Putamen (tissue), 1 donor: ENCODE measurements around the gene STAC.

ENCODE experiments used
- DNase-seq: peaks from one replicate; pipeline ENCODE4 v3.0.0-alpha.2; 2016; ENCODE audit warnings: low spot score

The STAC gene

GRCh38 chr3:36380221-36381031, at the start of gene STAC:
Gene STAC (plus strand): TSS chr3:36380504. CDS start chr3:36380644, 140 bp downstream.
- no peak for DNase-seq

GRCh38 chr3:36332139-36332538, 48.2 kb upstream of the STAC start:
- no peak for DNase-seq

GRCh38 chr3:36362216-36362615, 18.1 kb upstream of the STAC start:
- DNase-seq, result no peak

GRCh38 chr3:36362973-36363372, 17.3 kb upstream of the STAC start:
- no peak for DNase-seq

- no peak for DNase-seq
Measured at GRCh38 chr3:36364260-36364659, 16.0 kb upstream of the STAC start.

- no peak for DNase-seq
Measured at GRCh38 chr3:36365829-36366228, 14.5 kb upstream of the STAC start.

- DNase-seq, result no peak
Measured at GRCh38 chr3:36366308-36366707, 14.0 kb upstream of the STAC start.

- DNase-seq, result no peak
Measured at GRCh38 chr3:36367912-36368573, 12.3 kb upstream of the STAC start.

GRCh38 chr3:36372534-36372935, 7.8 kb upstream of the STAC start:
- DNase-seq, result no peak

GRCh38 chr3:36373084-36373483, 7.2 kb upstream of the STAC start:
- DNase-seq, result no peak

GRCh38 chr3:36373666-36374065, 6.6 kb upstream of the STAC start:
- DNase-seq, result no peak

GRCh38 chr3:36379872-36380220, 458 bp upstream of the STAC start:
- DNase-seq, result no peak

GRCh38 chr3:36381311-36381956, 1.1 kb downstream of the STAC start:
- no peak for DNase-seq

- DNase-seq, result no peak
Measured at GRCh38 chr3:36393563-36393962, 13.3 kb downstream of the STAC start.

GRCh38 chr3:36394176-36394575, 13.9 kb downstream of the STAC start:
- no peak for DNase-seq

- DNase-seq, result no peak
Measured at GRCh38 chr3:36397841-36398240, 17.5 kb downstream of the STAC start.

GRCh38 chr3:36399933-36400332, 19.6 kb downstream of the STAC start:
- DNase-seq, result no peak

- DNase-seq, result no peak
Measured at GRCh38 chr3:36401056-36401455, 20.8 kb downstream of the STAC start.

- no peak for DNase-seq
Measured at GRCh38 chr3:36403661-36404060, 23.4 kb downstream of the STAC start.

- DNase-seq, result no peak
Measured at GRCh38 chr3:36405190-36405589, 24.9 kb downstream of the STAC start.

GRCh38 chr3:36408146-36408545, 27.8 kb downstream of the STAC start:
- DNase-seq, result no peak

GRCh38 chr3:36409862-36410261, 29.6 kb downstream of the STAC start:
- DNase-seq, result peak; percentile 7

GRCh38 chr3:36411587-36411986, 31.3 kb downstream of the STAC start:
- no peak for DNase-seq
